Heart left ventricle (tissue), 16 donors: ENCODE results near the gene AGPAT4. TPM values are rescaled to one million over a fixed set of nuclear protein-coding genes. Genes with fewer than 3 reads are reported as not detected.

Source experiments
- ATAC-seq, 4 donors: fragments of 200-7000 bp; cut with Tn5 transposase; one replicate each; pipeline ENCODE4 v1.9.1; 2020 to 2022; ENCODE audit warnings: moderate library complexity in 4 of 4, mild to moderate bottlenecking in 3 of 4, moderate number of reproducible peaks in 1 of 4
- DNase-seq, 5 donors: peaks; one replicate each; pipeline ENCODE4 v3.0.0-alpha.2; 2020
- H3K27ac ChIP-seq, 12 donors: fragments of 200-600 bp; sonication (generic) in 4 of 12; one replicate each; pipeline versions ENCODE4 v1.5.0 to v1.8.0; 2016 to 2022; ENCODE audit warnings: mild to moderate bottlenecking in 2 of 12
- H3K27me3 ChIP-seq, 9 donors: fragments of 200-600 bp; sonication (generic) in 2 of 9; one replicate each; pipeline versions ENCODE4 v1.5.1 to v1.8.0; 2016 to 2022; ENCODE audit warnings: mild to moderate bottlenecking in 3 of 9
- H3K36me3 ChIP-seq, 9 donors: fragments of 200-600 bp; sonication (generic) in 2 of 9; one replicate each; pipeline versions ENCODE4 v1.5.0 to v1.8.0; 2018 to 2022; ENCODE audit warnings: mild to moderate bottlenecking in 2 of 9
- H3K4me1 ChIP-seq, 12 donors: fragments of 200-600 bp; sonication (generic) in 4 of 12; one replicate each; pipeline versions ENCODE4 v1.5.0 to v1.8.0; 2016 to 2022; ENCODE audit warnings: mild to moderate bottlenecking in 3 of 12
- H3K4me3 ChIP-seq, 12 donors: fragments of 200-600 bp; sonication (generic) in 4 of 12; one replicate each; pipeline versions ENCODE4 v1.5.0 to v1.8.0; 2017 to 2022; ENCODE audit warnings: mild to moderate bottlenecking in 9 of 12, moderate library complexity in 4 of 12
- H3K9me3 ChIP-seq, 12 donors: fragments of 200-600 bp; sonication (generic) in 4 of 12; one replicate each; pipeline versions ENCODE4 v1.5.0 to v1.8.0; 2016 to 2022; ENCODE audit warnings: mild to moderate bottlenecking in 1 of 12
- POLR2A ChIP-seq, 2 donors: fragments of 450-650 bp; IDR thresholded peaks; one replicate each; pipeline ENCODE4 v1.6.1; 2017; ENCODE audit warnings: antibody characterized with exemption in 2 of 2, mild to moderate bottlenecking in 2 of 2, moderate library complexity in 2 of 2
- WGBS, 4 donors: extraction: QIAGEN DNeasy Blood & Tissue Kit in 2 of 4; methylation state at CpG; one replicate each; pipeline versions ENCODE4 v1.1.5 to v1.1.7; 2013 to 2018; 5-methylcytosine and 5-hydroxymethylcytosine counted together
- intact Hi-C, 10 donors: fragments of 100-400 bp; cut with DNase I; formaldehyde crosslinking; loops; one replicate each; pipeline versions ENCODE4 v1.11.1 to v1.14.2; 2022
- polyA plus RNA-seq, 2 donors: library from polyadenylated mRNA; stranded (reverse); fragments of 200-250 nt; gene quantifications; one replicate each; pipeline ENCODE4 v1.2.3, GENCODE V29; 2013
- total RNA-seq, 9 donors: library from RNA; depleted of rRNA in 2 of 9; stranded (reverse); fragments of >200 nt in 2 of 9; fragmentation: NEBNext Ultra II Directional in 3 of 9; extraction: Animal tissue kit (Norgen Biotek cat#: 25700) in 3 of 9; gene quantifications; one replicate each; pipeline versions ENCODE4 v1.1.0 to v1.2.4, GENCODE V29; 2016 to 2023
- TF ChIP-seq, protein P1 (sequence below), 12 donors: fragments of 200-600 bp; sonication (generic) in 4 of 12; IDR thresholded peaks; one replicate each; pipeline versions ENCODE4 v1.5.0 to v1.8.0; 2018 to 2022; ENCODE audit warnings: antibody characterized with exemption in 12 of 12, mild to moderate bottlenecking in 5 of 12
- donor health status: ischemic (EF 13 %, LVEDD 7.1; RV severe dilation, severe dysfunction).
- donor health status: healthy with polysubstance abuse.
- donor health status: DM: no; HTN: yes; CAD: no.
- donor health status: DM: no; HTN: no; CAD: no.
- donor health status: ischemic (EF 25% LVEDD 6.9; RV normal size, moderate dysfunction).
- donor health status: ischemic (EF 25% LVEDD 5.7; RV mildly dilated, moderate dysfunction).
- donor health status: healthy.
- donor health status: DM: yes; HTN: yes; CAD: no.
- donor health status: ischemic (EF 35%, LVEDD 5.7; RV mildly dilated, moderate dysfunction).
- donor health status: nonischemic (EF 11% LVEDD 7.7; RV severe dilation, severe dysfunction).
- donor health status: DM: yes; HTN: yes; CAD: no.
- donor health status: PGD.
- donor health status: ischemic (EF 29% LVEDD 5.4; RV normal size, mild dysfunction).
- donor health status: nonischemic (EF 23%, LVEDD 6.1; RV moderate dilation, normal function).

The AGPAT4 gene
- total and polyA plus RNA-seq, 11 donors: 0.83 to 5.0 (median 1.8) TPM

DNA sequence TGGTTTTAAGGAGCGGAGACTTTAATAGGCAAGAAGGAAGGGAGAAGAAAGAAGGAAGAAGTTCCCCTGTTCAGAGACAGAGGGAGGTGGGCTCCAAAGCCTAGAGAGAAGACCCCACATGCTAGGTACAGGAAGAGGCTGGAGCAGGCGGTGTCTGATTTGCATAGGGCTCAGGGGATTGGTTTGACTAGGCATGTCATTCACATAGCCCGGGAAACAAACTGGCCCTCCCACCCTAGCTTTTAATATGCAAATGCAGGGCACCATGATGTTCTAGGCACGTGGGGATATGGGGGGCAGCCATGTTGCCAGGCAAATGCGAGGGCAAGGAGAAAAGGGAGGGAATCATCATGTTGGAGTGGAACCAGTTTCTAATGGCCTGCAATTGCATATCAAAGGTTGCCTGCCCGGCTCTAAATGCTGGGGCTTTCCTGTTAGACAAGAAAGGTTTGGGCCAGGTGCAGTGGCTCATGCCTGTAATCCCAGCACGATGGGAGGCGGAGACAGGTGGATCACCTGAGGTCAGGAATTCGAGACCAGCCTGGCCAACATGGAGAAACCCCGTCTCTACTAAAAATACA, 34.3 kb upstream of the AGPAT4 start:
- no peak for TF ChIP-seq POLR2A (IDR thresholded peaks at IDR 0.05)
- TF ChIP-seq, protein P1, sequence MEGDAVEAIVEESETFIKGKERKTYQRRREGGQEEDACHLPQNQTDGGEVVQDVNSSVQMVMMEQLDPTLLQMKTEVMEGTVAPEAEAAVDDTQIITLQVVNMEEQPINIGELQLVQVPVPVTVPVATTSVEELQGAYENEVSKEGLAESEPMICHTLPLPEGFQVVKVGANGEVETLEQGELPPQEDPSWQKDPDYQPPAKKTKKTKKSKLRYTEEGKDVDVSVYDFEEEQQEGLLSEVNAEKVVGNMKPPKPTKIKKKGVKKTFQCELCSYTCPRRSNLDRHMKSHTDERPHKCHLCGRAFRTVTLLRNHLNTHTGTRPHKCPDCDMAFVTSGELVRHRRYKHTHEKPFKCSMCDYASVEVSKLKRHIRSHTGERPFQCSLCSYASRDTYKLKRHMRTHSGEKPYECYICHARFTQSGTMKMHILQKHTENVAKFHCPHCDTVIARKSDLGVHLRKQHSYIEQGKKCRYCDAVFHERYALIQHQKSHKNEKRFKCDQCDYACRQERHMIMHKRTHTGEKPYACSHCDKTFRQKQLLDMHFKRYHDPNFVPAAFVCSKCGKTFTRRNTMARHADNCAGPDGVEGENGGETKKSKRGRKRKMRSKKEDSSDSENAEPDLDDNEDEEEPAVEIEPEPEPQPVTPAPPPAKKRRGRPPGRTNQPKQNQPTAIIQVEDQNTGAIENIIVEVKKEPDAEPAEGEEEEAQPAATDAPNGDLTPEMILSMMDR (IDR thresholded peaks at IDR 0.05): no peak
- DNase-seq (no peak), ATAC-seq (no peak)
- 75 to 91% (median 87%) methylated on average over 10 of the region's 10 CpGs for WGBS, 4 donors
- no peaks in the 10 kb centered on the region for H3K36me3 ChIP-seq
- H3K27ac ChIP-seq: no peak overlapping the region
- no peaks in the 10 kb centered on the region for H3K27me3 ChIP-seq
- H3K4me1 ChIP-seq: no peaks in the 10 kb centered on the region
- H3K9me3 ChIP-seq: no peaks in the 10 kb centered on the region
- intact Hi-C loops: no loop called here
- no peak overlapping the region for H3K4me3 ChIP-seq

DNA sequence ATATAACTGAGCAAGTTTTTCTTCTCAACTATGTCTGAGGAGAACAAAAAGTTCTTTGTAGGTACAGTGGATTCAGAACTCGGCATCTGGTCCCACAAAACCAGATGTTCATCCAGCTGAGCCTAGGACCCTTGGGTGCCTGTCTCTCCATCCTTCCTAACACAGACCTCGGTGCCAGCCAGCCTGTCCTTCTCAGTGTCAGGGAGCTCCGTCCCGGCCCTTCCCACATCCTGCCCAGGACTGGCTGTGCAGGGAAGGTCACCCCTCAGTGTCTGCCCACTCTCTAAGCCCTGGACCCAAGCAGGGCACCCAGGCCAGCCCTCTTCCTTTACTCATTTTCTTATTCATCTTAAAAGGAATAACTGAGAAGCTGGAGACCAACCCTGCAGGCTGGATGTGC, 32.0 kb upstream of the AGPAT4 start:
- ATAC-seq (no peak), DNase-seq (no peak)
- Histone ChIP-seq H3K36me3 (no peaks in the 10 kb centered on the region), H3K9me3 (no peaks in the 10 kb centered on the region), H3K27ac (no peak overlapping the region), H3K4me1 (peaks cover 0 to 6% (median 0%) of the 10 kb centered on the region in 12 donors), H3K27me3 (no peaks in the 10 kb centered on the region), H3K4me3 (no peak overlapping the region)
- 51 to 64% (median 58%) methylated on average over 4 of the region's 4 CpGs for WGBS, 4 donors
- intact Hi-C loops: no loop called here
- TF ChIP-seq POLR2A (IDR thresholded peaks at IDR 0.05): no peak
- TF ChIP-seq, protein P1 (IDR thresholded peaks at IDR 0.05): no peak

DNA sequence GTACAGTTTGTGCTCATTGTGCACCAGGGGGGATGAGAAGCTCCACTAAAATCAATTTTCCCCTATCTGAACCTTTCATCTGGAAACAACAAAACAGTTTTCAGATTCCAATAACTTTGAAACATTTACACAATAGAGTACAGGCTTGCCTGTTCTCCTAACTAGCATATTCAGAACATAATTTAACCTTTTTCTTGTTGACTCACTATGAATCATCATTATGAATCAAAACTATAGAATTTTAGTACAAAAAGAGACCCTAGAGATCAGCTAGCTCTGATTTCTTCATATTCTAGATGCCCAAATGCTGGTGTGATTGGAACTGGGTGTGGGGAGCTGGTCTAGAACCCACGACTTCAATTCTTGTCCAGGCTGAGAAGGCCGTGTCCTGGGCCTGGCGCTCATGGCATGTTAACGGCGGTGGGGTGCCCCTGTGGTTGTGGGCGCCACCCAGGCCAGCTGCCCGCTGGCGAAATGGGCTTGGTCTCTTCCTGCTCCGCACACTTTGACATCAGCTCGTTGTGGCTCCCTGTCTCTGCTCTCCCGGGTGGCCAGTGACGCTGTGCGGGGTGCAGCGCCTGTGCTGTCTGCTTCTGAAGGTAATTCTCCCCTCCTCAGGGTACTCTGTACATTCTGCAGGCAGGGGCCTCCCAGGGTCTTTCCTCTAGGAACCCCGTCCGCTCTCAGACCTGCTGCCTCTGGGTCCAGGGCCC, 29.9 kb upstream of the AGPAT4 start:
- ATAC-seq (no peak), DNase-seq (no peak)
- Histone ChIP-seq H3K9me3 (no peaks in the 10 kb centered on the region), H3K36me3 (no peaks in the 10 kb centered on the region), H3K4me1 (peaks cover 0 to 6% (median 0%) of the 10 kb centered on the region in 12 donors), H3K27me3 (no peaks in the 10 kb centered on the region), H3K4me3 (no peak overlapping the region), H3K27ac (no peak overlapping the region)
- WGBS, 4 donors: 90 to 96% (median 93%) methylated on average over 14 to 16 of the region's 16 CpGs
- no peak for TF ChIP-seq POLR2A (IDR thresholded peaks at IDR 0.05)
- TF ChIP-seq, protein P1 (IDR thresholded peaks at IDR 0.05): no peak
- intact Hi-C loops: no loop called here

DNA sequence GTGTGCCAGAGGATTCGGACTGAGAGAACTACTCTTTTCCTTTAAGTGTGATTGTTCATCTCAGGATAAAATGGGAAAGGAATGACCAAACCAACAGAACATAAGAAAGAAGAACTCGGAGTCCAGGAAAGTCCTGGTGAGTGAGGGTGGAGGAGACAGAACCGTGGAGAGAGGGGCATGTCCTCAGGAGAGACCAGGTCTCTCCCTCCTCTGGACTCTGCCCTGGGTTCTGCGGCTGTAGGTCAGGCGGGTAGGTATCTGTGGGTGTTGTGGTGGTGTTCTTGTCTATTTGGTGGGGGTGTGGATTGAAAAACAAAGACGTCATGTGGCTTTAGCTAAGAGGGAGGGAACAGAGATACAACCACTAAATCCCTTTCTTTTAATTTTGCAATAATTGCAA, 29.1 kb upstream of the AGPAT4 start:
- H3K27ac ChIP-seq: no peak overlapping the region
- no peak for DNase-seq
- TF ChIP-seq, protein P1 (IDR thresholded peaks at IDR 0.05): no peak
- TF ChIP-seq POLR2A (IDR thresholded peaks at IDR 0.05): no peak
- H3K4me3 ChIP-seq: no peak overlapping the region
- WGBS, 4 donors: 87 to 89% (median 87%) methylated on average over 6 of the region's 6 CpGs
- no peaks in the 10 kb centered on the region for H3K36me3 ChIP-seq
- intact Hi-C loops: no loop called here
- no peaks in the 10 kb centered on the region for H3K27me3 ChIP-seq
- H3K4me1 ChIP-seq: peaks cover 0 to 6% (median 0%) of the 10 kb centered on the region in 12 donors
- H3K9me3 ChIP-seq: no peaks in the 10 kb centered on the region
- no peak for ATAC-seq
